CD4-positive, CD25-positive, alpha-beta regulatory T cell (primary cell): ENCODE data around the gene SETBP1. TPM values are rescaled to one million over a fixed set of nuclear protein-coding genes. Genes with fewer than 3 reads are reported as not detected.
A peak's percentile ranks its signal among the peaks of the same experiment; 100 is the strongest.

Experiments
- ATAC-seq, 2 donors: fragments of 150-1000 bp; cut with Tn5 transposase; one replicate each; pipeline ENCODE4 v1.10.0; 2021; ENCODE audit warnings: low read depth in 2 of 2, moderate number of reproducible peaks in 2 of 2, moderate library complexity in 1 of 2
- DNase-seq, 3 donors: peaks; one replicate each; pipeline versions ENCODE4 v3.0.0 to v3.0.0-alpha.2; 2012 to 2022; ENCODE audit warnings: mixed read lengths in 1 of 3
- H3K27ac ChIP-seq: one replicate; pipeline ENCODE4 v1.7.0; 2013; ENCODE audit warnings: mild to moderate bottlenecking, low read length; ENCODE audit not compliant: insufficient read depth, poor library complexity, severe bottlenecking
- H3K27me3 ChIP-seq: one replicate; pipeline ENCODE4 v1.7.0; 2013; ENCODE audit warnings: low read length; ENCODE audit not compliant: control insufficient read depth, insufficient read depth
- H3K36me3 ChIP-seq: one replicate; pipeline ENCODE4 v1.7.0; 2013; ENCODE audit warnings: mild to moderate bottlenecking, low read length, moderate library complexity; ENCODE audit not compliant: control insufficient read depth, insufficient read depth
- H3K4me1 ChIP-seq: 2 replicates; pipeline ENCODE4 v1.7.0; 2013; ENCODE audit warnings: mild to moderate bottlenecking, low read length; ENCODE audit not compliant: insufficient read depth, control insufficient read depth, poor library complexity, severe bottlenecking
- H3K4me3 ChIP-seq: one replicate; pipeline ENCODE4 v1.7.0; 2013; ENCODE audit warnings: low read depth, mild to moderate bottlenecking, low read length, moderate library complexity
- H3K9me3 ChIP-seq, 2 experiments: 1 replicate in 1 of 2; 2 replicates in 1 of 2; pipeline ENCODE4 v1.7.0; 2013; ENCODE audit warnings: low read length in 2 of 2, mild to moderate bottlenecking in 1 of 2, moderate library complexity in 1 of 2; ENCODE audit not compliant: control insufficient read depth in 2 of 2
- H3K27ac Mint-ChIP-seq, 3 donors: one replicate each; pipeline ENCODE4 v1.8.0; 2020 to 2022; ENCODE audit warnings: mild to moderate bottlenecking in 3 of 3, mixed read lengths in 3 of 3, moderate library complexity in 2 of 3
- H3K27me3 Mint-ChIP-seq: one replicate; pipeline ENCODE4 v1.8.0; 2022; ENCODE audit warnings: mild to moderate bottlenecking, mixed read lengths
- H3K36me3 Mint-ChIP-seq: one replicate; pipeline ENCODE4 v1.8.0; 2020; ENCODE audit warnings: mixed read lengths
- H3K4me1 Mint-ChIP-seq, 4 donors: one replicate each; pipeline ENCODE4 v1.8.0; 2020 to 2022; ENCODE audit warnings: mixed read lengths in 4 of 4, mild to moderate bottlenecking in 1 of 4
- H3K4me3 Mint-ChIP-seq, 4 donors: one replicate each; pipeline ENCODE4 v1.8.0; 2020 to 2022; ENCODE audit warnings: mild to moderate bottlenecking in 4 of 4, mixed read lengths in 4 of 4, moderate library complexity in 3 of 4
- H3K9me3 Mint-ChIP-seq, 7 donors: one replicate each; pipeline ENCODE4 v1.8.0; 2020 to 2022; ENCODE audit warnings: mixed read lengths in 7 of 7, mild to moderate bottlenecking in 3 of 7, moderate library complexity in 2 of 7
- polyA plus RNA-seq, 4 donors: library from polyadenylated mRNA; unstranded; fragments of 300-500 nt; fragmentation: Illumina TruSeq; gene quantifications; one replicate each; pipeline ENCODE4 v1.2.3, GENCODE V29; 2021
- total RNA-seq: library from RNA; stranded (reverse); gene quantifications from one replicate; pipeline ENCODE4 v1.2.3, GENCODE V29; 2022

The SETBP1 gene
- total and polyA plus RNA-seq, 5 donors from 2014 or later: 0.32 to 1.6 (median 0.38) TPM; not detected in 2

DNA sequence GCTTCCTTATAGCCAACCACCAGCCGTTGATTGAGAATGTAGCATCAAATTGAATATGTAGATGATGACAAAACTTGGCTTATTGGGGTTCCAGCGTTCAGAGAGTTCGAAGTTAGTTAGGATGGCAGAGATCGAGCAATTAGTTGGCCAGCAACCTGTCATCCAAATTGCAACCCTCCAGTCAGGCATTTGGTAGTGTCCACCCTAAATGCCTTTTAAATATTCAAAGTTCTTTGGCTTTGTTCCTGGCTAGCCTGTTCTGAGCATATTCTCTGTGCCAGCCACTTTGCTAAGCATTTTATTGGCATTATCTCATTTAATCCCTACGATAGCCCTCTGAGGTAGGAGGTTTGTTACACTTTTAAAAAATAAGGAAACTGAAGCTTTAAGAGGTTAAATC, 342.8 kb downstream of the SETBP1 start:
- H3K27me3 Mint-ChIP-seq: no peaks in the 10 kb centered on the region
- peaks cover 0 to 2% (median 0%) of the 10 kb centered on the region in 7 donors for H3K9me3 Mint-ChIP-seq
- no peaks in the 10 kb centered on the region for H3K36me3 Mint-ChIP-seq
- no peak overlapping the region for H3K27ac Mint-ChIP-seq
- H3K4me1 Mint-ChIP-seq: no peaks in the 10 kb centered on the region
- Histone ChIP-seq H3K27me3 (no peaks in the 10 kb centered on the region), H3K4me1 (no peaks in the 10 kb centered on the region), H3K9me3 (no peaks in the 10 kb centered on the region), H3K36me3 (no peaks in the 10 kb centered on the region), H3K4me3 (no peak overlapping the region), H3K27ac (no peak overlapping the region)
- ATAC-seq (no peak), DNase-seq (no peak)
- no peak overlapping the region for H3K4me3 Mint-ChIP-seq

DNA sequence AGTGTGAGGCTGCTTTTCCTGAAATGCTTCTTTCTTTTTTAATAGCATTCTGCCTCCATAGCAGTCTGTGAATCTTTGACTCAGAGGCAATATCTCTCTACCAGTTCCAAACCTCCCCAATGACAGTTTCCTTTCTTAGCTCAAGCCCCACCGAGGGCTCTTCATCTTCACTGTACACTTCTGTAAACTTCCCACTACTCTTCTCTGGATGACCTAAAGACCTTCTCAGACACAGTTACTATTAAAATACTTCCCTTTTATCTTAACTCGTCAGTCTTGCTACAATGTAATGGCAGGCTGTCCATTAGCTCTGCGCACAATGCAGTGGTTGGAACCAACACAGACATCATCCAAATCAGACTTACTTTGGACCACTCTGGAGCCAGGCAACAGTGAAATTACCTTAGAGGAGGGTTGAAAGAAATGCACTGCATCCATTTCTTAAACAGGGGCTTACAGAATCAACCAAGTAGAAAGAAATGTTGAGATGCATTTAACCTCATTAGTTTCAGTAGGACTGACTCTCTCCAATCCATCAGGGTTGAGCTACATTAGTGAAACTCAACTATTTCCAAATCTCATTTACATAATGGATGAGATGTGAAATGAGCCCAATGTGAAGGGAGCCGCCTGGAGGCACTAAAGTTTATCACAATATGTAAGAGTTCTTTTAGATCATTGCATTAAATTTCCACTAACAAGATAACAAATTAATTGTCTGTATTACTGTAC, 343.8 kb downstream of the SETBP1 start:
- Histone ChIP-seq H3K36me3 (no peaks in the 10 kb centered on the region), H3K4me1 (no peaks in the 10 kb centered on the region), H3K27ac (no peak overlapping the region), H3K27me3 (no peaks in the 10 kb centered on the region), H3K9me3 (no peaks in the 10 kb centered on the region), H3K4me3 (no peak overlapping the region)
- H3K27ac Mint-ChIP-seq: peak overlapping the region in 1 of 3 donors; percentile 4
- H3K27me3 Mint-ChIP-seq: no peaks in the 10 kb centered on the region
- no peak overlapping the region for H3K4me3 Mint-ChIP-seq
- H3K4me1 Mint-ChIP-seq: no peaks in the 10 kb centered on the region
- DNase-seq: no peak
- ATAC-seq: no peak
- peaks cover 0 to 4% (median 0%) of the 10 kb centered on the region in 7 donors for H3K9me3 Mint-ChIP-seq
- no peaks in the 10 kb centered on the region for H3K36me3 Mint-ChIP-seq

GRCh38 chr18:45025089-45025450, 344.4 kb downstream of the SETBP1 start:
- Mint-ChIP-seq H3K36me3 (no peaks in the 10 kb centered on the region), H3K27ac (no peak overlapping the region), H3K4me3 (no peak overlapping the region), H3K27me3 (no peaks in the 10 kb centered on the region), H3K4me1 (no peaks in the 10 kb centered on the region), H3K9me3 (peaks cover 0 to 4% (median 0%) of the 10 kb centered on the region in 7 donors)
- no peak overlapping the region for H3K27ac ChIP-seq
- ATAC-seq: no peak
- H3K36me3 ChIP-seq: no peaks in the 10 kb centered on the region
- no peak overlapping the region for H3K4me3 ChIP-seq
- no peaks in the 10 kb centered on the region for H3K27me3 ChIP-seq
- H3K9me3 ChIP-seq: no peaks in the 10 kb centered on the region
- no peaks in the 10 kb centered on the region for H3K4me1 ChIP-seq
- DNase-seq: no peak

GRCh38 chr18:45026162-45026561, 345.5 kb downstream of the SETBP1 start:
- Mint-ChIP-seq H3K4me3 (no peak overlapping the region), H3K9me3 (peaks cover 0 to 4% (median 0%) of the 10 kb centered on the region in 7 donors)
- no peaks in the 10 kb centered on the region for H3K27me3 ChIP-seq

DNA sequence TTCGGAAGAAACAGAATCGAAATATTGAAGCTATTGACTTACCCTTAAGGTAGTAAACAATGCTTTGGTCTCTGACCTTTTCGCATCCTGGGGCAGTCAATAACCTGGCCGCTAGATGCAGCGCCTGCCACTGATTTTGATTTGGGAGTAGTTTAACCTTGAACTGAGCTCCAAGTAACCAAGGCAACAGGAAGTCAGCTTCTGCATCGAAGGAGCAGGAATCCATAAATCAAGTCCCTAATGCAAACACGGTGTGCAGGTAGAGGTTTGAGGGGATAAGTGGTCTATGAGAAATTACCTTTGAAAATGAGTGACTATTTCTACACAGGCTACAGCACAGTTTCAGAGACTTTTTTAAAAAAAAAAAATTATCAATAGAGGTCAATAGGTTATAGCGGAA, 353.5 kb downstream of the SETBP1 start:
- Mint-ChIP-seq H3K36me3 (no peaks in the 10 kb centered on the region), H3K4me1 (no peaks in the 10 kb centered on the region), H3K27ac (no peak overlapping the region), H3K4me3 (no peak overlapping the region), H3K27me3 (peaks cover 5% of the 10 kb centered on the region), H3K9me3 (peaks cover 0 to 3% (median 0%) of the 10 kb centered on the region in 7 donors)
- Histone ChIP-seq H3K4me1 (no peaks in the 10 kb centered on the region), H3K9me3 (no peaks in the 10 kb centered on the region), H3K4me3 (no peak overlapping the region), H3K27ac (no peak overlapping the region), H3K36me3 (no peaks in the 10 kb centered on the region), H3K27me3 (no peaks in the 10 kb centered on the region)
- DNase-seq (no peak), ATAC-seq (no peak)

More at GRCh38 chr18:45026162-45026561, 345.5 kb downstream of the SETBP1 start:
- no peaks in the 10 kb centered on the region for H3K9me3 ChIP-seq
- Mint-ChIP-seq H3K4me1 (no peaks in the 10 kb centered on the region), H3K27me3 (no peaks in the 10 kb centered on the region), H3K36me3 (no peaks in the 10 kb centered on the region), H3K27ac (no peak overlapping the region)
- no peak for ATAC-seq
- H3K4me3 ChIP-seq: no peak overlapping the region
- H3K4me1 ChIP-seq: no peaks in the 10 kb centered on the region
- H3K36me3 ChIP-seq: no peaks in the 10 kb centered on the region
- no peak for DNase-seq
- no peak overlapping the region for H3K27ac ChIP-seq

DNA sequence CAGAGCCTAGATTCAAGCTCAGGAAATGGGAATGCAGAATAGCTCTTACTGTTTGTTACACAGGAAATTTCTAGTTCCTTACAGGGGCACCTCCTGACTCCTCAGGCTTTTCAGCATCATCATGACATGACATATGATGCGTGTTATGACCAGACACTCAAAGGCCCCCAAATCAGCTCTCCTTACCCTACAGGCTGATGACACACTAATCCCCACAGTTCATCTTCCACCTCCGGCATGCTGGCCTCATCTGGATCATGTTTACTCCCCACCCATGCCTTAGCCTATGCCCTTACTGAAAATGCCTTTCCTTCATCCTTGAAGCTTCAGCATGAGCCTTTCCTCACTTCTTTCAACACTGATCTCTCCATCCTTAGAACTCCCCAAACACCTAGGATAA, 356.9 kb downstream of the SETBP1 start:
- ATAC-seq (no peak), DNase-seq (no peak)
- peaks cover 0 to 1% (median 0%) of the 10 kb centered on the region in 7 donors for H3K9me3 Mint-ChIP-seq
- no peaks in the 10 kb centered on the region for H3K9me3 ChIP-seq
- H3K36me3 ChIP-seq: no peaks in the 10 kb centered on the region
- H3K4me3 Mint-ChIP-seq: no peak overlapping the region
- H3K27me3 Mint-ChIP-seq: peaks cover 5% of the 10 kb centered on the region
- no peaks in the 10 kb centered on the region for H3K27me3 ChIP-seq
- H3K4me1 ChIP-seq: no peaks in the 10 kb centered on the region
- no peaks in the 10 kb centered on the region for H3K36me3 Mint-ChIP-seq
- no peak overlapping the region for H3K27ac ChIP-seq
- H3K4me1 Mint-ChIP-seq: no peaks in the 10 kb centered on the region
- H3K4me3 ChIP-seq: no peak overlapping the region
- H3K27ac Mint-ChIP-seq: no peak overlapping the region

DNA sequence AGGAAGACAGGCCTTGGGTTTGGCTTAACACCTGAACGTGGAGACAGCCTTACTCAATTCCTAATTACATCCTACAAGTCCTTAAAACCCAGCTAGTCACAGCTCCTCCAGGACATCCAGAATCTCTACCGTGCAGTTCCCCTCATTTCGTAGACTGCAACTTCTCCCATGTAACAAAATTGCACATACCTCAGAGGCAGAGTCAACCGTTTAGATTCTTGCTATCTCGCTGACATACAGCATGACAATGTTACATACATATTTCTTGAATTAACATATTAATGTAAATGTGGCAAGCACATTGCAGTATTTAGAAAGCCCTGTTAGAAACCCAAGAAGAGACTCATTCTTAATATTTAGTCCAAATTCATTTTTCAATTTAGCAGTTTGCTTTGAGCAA, 358.7 kb downstream of the SETBP1 start:
- Mint-ChIP-seq H3K36me3 (no peaks in the 10 kb centered on the region), H3K27me3 (no peaks in the 10 kb centered on the region), H3K4me3 (no peak overlapping the region), H3K4me1 (no peaks in the 10 kb centered on the region), H3K27ac (no peak overlapping the region), H3K9me3 (no peaks in the 10 kb centered on the region)
- Histone ChIP-seq H3K27me3 (no peaks in the 10 kb centered on the region), H3K36me3 (no peaks in the 10 kb centered on the region), H3K27ac (no peak overlapping the region), H3K4me1 (no peaks in the 10 kb centered on the region), H3K4me3 (no peak overlapping the region), H3K9me3 (no peaks in the 10 kb centered on the region)
- ATAC-seq: no peak
- DNase-seq: no peak

GRCh38 chr18:45040879-45041278, 360.2 kb downstream of the SETBP1 start:
- Histone ChIP-seq H3K27ac (no peak overlapping the region), H3K27me3 (no peaks in the 10 kb centered on the region), H3K4me3 (no peak overlapping the region), H3K4me1 (no peaks in the 10 kb centered on the region), H3K36me3 (no peaks in the 10 kb centered on the region), H3K9me3 (no peaks in the 10 kb centered on the region)
- Mint-ChIP-seq H3K9me3 (no peaks in the 10 kb centered on the region), H3K4me3 (no peak overlapping the region), H3K4me1 (no peaks in the 10 kb centered on the region), H3K36me3 (no peaks in the 10 kb centered on the region), H3K27ac (no peak overlapping the region), H3K27me3 (peaks cover 4% of the 10 kb centered on the region)
- DNase-seq (no peak), ATAC-seq (no peak)
